K562 (cell line): ENCODE data around the gene MRPL54. TPM values are rescaled to one million over a fixed set of nuclear protein-coding genes. Genes with fewer than 3 reads are reported as not detected.

Source experiments
- GTF2E2 ChIP-seq: fragments of 200-800 bp; sonication (Bioruptor generic); IDR thresholded peaks from 2 replicates; pipeline ENCODE4 v1.6.1; 2016; ENCODE audit warnings: missing genetic modification characterization, missing compliant biosample characterization
- MTA1 ChIP-seq: fragments of 450-650 bp; IDR thresholded peaks from 2 replicates; pipeline ENCODE4 v1.6.1; 2017; ENCODE audit warnings: borderline replicate concordance
- PHB2 ChIP-seq: fragments of 450-650 bp; IDR thresholded peaks from 2 replicates; pipeline ENCODE4 v1.6.1; 2017; ENCODE audit warnings: low read depth
- ZNF134 ChIP-seq: fragments of 250-450 bp; sonication (Bioruptor Pico); conservative IDR thresholded peaks from 2 replicates; pipeline ENCODE4 v1.4.0; 2020
- ZNF24 ChIP-seq: fragments of 450-650 bp; IDR thresholded peaks from 2 replicates; pipeline ENCODE4 v1.6.1; 2016
- ZNF584 ChIP-seq: fragments of 200-800 bp; sonication (Bioruptor generic); IDR thresholded peaks from 2 replicates; pipeline ENCODE4 v1.6.1; 2016; ENCODE audit warnings: low read depth, mild to moderate bottlenecking, missing genetic modification characterization, missing compliant biosample characterization
- polyA plus RNA-seq, 8 experiments: library from polyadenylated mRNA; depleted of rRNA in 4 of 8; stranded (reverse) in 5 of 8; unstranded in 3 of 8; fragments of >200 nt; fragmentation: Nextera tagmentation in 2 of 8; fragmentation: Illumina TruSeq in 1 of 8; extraction: Ambion mirVana in 2 of 8; extraction: Trizol in 1 of 8; gene quantifications; 2 replicates each; pipeline versions ENCODE4 v1.2.1 to v1.2.3, GENCODE V29; 2011 to 2014; ENCODE audit warnings: inconsistent platforms in 1 of 8, missing spikeins in 1 of 8
- total RNA-seq, 7 experiments: library from RNA; depleted of rRNA in 6 of 7; stranded (reverse); fragments of >200 nt in 6 of 7; fragmentation: Illumina TruSeq in 2 of 7; extraction: Trizol in 2 of 7; gene quantifications; 2 replicates each; pipeline versions ENCODE4 v1.2.1 to v1.2.3, GENCODE V29; 2011 to 2021; ENCODE audit warnings: low replicate concordance in 1 of 7
- TF ChIP-seq, protein P1 (sequence below), 2 experiments: fragments of 450-650 bp; formaldehyde crosslinking in 1 of 2; IDR thresholded peaks; 2 replicates each; pipeline versions ENCODE4 v1.4.0 to v1.6.1; 2014 to 2020; ENCODE audit warnings: mild to moderate bottlenecking in 2 of 2, borderline replicate concordance in 1 of 2, low read depth in 1 of 2
- TF ChIP-seq, protein P2 (sequence below): sonication (generic); formaldehyde crosslinking; IDR thresholded peaks from 2 replicates; pipeline ENCODE4 v1.8.0; 2022; ENCODE audit warnings: missing genetic modification reagents, mild to moderate bottlenecking, borderline replicate concordance
- TF ChIP-seq, protein P3 (sequence below): fragments of 450-650 bp; IDR thresholded peaks from 2 replicates; pipeline ENCODE4 v1.7.0; 2016; ENCODE audit warnings: borderline replicate concordance
- TF ChIP-seq, protein P4 (sequence below): fragments of 250-450 bp; sonication (Bioruptor Pico); IDR thresholded peaks from 2 replicates; pipeline ENCODE4 v1.4.0; 2020; ENCODE audit warnings: mild to moderate bottlenecking, moderate library complexity

MRPL54 gene
- total and polyA plus RNA-seq, 9 of the 15 experiments (the other 6 are each of a cell fraction or from before 2014, with no cell fraction given) = 3.5 to 120 (median 56.9) TPM

DNA sequence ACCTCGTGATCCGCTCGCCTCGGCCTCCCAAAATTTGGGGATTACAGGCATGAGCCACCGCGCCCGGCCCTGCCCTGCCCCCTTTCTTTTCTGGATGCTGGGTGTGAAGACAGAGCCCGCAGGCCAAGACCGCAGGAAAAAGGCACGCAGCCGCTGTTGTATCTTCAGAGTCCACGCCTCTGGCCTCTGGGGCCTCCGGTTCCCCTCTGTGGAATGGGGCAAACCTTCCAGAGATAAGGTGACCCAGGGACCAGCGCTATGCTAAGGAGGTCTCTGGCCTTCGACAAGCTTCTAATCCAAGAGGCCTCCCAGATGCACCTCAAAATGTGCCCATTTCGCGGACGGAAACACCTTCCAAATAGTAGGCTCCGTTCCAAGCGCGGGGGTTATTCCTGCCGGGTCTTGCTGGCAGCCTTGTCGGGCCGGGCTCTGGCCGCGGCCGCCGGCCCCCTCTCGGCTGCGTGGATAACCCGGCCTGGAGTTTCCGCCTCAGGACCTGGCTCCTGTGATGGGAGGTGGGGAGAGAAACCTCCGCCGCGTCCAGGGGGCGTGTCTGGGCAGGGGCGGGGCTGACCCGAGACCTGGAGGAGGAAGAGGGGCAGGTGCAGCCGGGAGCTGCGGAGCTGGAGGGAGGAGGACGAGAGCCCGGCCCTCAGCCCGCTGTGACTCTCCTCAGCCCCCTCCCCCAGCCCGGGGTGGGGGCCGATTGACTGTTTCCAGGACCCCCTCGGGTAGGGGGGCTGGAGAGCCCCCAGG lies 41.2 kb upstream of the MRPL54 start (continued):
- TF ChIP-seq ZNF584 (CRISPR knock-in tag) (no peak), ZNF134 (CRISPR knock-in tag) (no peak), GTF2E2 (tag) (no peak), PHB2 (no peak), MTA1 (peak; percentile 79; the same call in 1 of the 2 replicates), ZNF24 (peak; percentile 79)
- TF ChIP-seq, protein P1, sequence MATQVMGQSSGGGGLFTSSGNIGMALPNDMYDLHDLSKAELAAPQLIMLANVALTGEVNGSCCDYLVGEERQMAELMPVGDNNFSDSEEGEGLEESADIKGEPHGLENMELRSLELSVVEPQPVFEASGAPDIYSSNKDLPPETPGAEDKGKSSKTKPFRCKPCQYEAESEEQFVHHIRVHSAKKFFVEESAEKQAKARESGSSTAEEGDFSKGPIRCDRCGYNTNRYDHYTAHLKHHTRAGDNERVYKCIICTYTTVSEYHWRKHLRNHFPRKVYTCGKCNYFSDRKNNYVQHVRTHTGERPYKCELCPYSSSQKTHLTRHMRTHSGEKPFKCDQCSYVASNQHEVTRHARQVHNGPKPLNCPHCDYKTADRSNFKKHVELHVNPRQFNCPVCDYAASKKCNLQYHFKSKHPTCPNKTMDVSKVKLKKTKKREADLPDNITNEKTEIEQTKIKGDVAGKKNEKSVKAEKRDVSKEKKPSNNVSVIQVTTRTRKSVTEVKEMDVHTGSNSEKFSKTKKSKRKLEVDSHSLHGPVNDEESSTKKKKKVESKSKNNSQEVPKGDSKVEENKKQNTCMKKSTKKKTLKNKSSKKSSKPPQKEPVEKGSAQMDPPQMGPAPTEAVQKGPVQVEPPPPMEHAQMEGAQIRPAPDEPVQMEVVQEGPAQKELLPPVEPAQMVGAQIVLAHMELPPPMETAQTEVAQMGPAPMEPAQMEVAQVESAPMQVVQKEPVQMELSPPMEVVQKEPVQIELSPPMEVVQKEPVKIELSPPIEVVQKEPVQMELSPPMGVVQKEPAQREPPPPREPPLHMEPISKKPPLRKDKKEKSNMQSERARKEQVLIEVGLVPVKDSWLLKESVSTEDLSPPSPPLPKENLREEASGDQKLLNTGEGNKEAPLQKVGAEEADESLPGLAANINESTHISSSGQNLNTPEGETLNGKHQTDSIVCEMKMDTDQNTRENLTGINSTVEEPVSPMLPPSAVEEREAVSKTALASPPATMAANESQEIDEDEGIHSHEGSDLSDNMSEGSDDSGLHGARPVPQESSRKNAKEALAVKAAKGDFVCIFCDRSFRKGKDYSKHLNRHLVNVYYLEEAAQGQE (IDR thresholded peaks at IDR 0.05; ENCODE audit: borderline replicate concordance) = no peak; the same call in 1 of the 2 replicates
- TF ChIP-seq, protein P1 (CRISPR knock-in tag; IDR thresholded peaks at IDR 0.05; ENCODE audit: low read depth) = no peak
- TF ChIP-seq, protein P2, sequence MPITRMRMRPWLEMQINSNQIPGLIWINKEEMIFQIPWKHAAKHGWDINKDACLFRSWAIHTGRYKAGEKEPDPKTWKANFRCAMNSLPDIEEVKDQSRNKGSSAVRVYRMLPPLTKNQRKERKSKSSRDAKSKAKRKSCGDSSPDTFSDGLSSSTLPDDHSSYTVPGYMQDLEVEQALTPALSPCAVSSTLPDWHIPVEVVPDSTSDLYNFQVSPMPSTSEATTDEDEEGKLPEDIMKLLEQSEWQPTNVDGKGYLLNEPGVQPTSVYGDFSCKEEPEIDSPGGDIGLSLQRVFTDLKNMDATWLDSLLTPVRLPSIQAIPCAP (CRISPR knock-in tag) = no peak
- TF ChIP-seq, protein P3, sequence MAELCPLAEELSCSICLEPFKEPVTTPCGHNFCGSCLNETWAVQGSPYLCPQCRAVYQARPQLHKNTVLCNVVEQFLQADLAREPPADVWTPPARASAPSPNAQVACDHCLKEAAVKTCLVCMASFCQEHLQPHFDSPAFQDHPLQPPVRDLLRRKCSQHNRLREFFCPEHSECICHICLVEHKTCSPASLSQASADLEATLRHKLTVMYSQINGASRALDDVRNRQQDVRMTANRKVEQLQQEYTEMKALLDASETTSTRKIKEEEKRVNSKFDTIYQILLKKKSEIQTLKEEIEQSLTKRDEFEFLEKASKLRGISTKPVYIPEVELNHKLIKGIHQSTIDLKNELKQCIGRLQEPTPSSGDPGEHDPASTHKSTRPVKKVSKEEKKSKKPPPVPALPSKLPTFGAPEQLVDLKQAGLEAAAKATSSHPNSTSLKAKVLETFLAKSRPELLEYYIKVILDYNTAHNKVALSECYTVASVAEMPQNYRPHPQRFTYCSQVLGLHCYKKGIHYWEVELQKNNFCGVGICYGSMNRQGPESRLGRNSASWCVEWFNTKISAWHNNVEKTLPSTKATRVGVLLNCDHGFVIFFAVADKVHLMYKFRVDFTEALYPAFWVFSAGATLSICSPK = no peak
- TF ChIP-seq, protein P4, sequence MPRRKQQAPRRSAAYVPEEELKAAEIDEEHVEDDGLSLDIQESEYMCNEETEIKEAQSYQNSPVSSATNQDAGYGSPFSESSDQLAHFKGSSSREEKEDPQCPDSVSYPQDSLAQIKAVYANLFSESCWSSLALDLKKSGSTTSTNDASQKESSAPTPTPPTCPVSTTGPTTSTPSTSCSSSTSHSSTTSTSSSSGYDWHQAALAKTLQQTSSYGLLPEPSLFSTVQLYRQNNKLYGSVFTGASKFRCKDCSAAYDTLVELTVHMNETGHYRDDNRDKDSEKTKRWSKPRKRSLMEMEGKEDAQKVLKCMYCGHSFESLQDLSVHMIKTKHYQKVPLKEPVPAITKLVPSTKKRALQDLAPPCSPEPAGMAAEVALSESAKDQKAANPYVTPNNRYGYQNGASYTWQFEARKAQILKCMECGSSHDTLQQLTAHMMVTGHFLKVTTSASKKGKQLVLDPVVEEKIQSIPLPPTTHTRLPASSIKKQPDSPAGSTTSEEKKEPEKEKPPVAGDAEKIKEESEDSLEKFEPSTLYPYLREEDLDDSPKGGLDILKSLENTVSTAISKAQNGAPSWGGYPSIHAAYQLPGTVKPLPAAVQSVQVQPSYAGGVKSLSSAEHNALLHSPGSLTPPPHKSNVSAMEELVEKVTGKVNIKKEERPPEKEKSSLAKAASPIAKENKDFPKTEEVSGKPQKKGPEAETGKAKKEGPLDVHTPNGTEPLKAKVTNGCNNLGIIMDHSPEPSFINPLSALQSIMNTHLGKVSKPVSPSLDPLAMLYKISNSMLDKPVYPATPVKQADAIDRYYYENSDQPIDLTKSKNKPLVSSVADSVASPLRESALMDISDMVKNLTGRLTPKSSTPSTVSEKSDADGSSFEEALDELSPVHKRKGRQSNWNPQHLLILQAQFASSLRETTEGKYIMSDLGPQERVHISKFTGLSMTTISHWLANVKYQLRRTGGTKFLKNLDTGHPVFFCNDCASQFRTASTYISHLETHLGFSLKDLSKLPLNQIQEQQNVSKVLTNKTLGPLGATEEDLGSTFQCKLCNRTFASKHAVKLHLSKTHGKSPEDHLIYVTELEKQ (CRISPR knock-in tag) = no peak
